Mesothelial cell of epicardium (in vitro differentiated cells): ENCODE results near the gene DFFA. TPM values are rescaled to one million over a fixed set of nuclear protein-coding genes. Genes with fewer than 3 reads are reported as not detected.
A peak's percentile ranks its signal among the peaks of the same experiment; 100 is the strongest.

Experiments used
- DNase-seq, 2 experiments: peaks; one replicate each; pipeline ENCODE4 v3.0.0; 2021; ENCODE audit warnings: low spot score in 2 of 2; ENCODE audit not compliant: unreplicated experiment in 2 of 2
- H3K27ac Mint-ChIP-seq: 2 replicates; pipeline ENCODE4 v1.8.0; 2021; ENCODE audit warnings: mixed read lengths
- H3K27me3 Mint-ChIP-seq: 2 replicates; pipeline ENCODE4 v1.8.0; 2021; ENCODE audit warnings: low read depth, mixed read lengths
- H3K36me3 Mint-ChIP-seq: 2 replicates; pipeline ENCODE4 v1.8.0; 2021; ENCODE audit warnings: mixed read lengths
- H3K4me1 Mint-ChIP-seq: 2 replicates; pipeline ENCODE4 v1.8.0; 2021; ENCODE audit warnings: mixed read lengths
- H3K4me3 Mint-ChIP-seq: 2 replicates; pipeline ENCODE4 v1.8.0; 2021; ENCODE audit warnings: mild to moderate bottlenecking, moderate library complexity, mixed read lengths
- H3K9me3 Mint-ChIP-seq: 2 replicates; pipeline ENCODE4 v1.8.0; 2021; ENCODE audit warnings: mixed read lengths
- CTCF ChIP-seq: fragments of 200-600 bp; sonication (generic); IDR thresholded peaks from one replicate; pipeline ENCODE4 v1.5.0; 2021; ENCODE audit warnings: antibody characterized with exemption; ENCODE audit not compliant: unreplicated experiment
- total RNA-seq: library from RNA; stranded (reverse); gene quantifications from 3 replicates; pipeline ENCODE4 v1.2.1, GENCODE V29; 2021

The DFFA gene
- total RNA-seq, 1 donor from 2014 or later: 51.4 TPM

GRCh38 chr1:10490286-10490970, 18.1 kb upstream of the DFFA start:
- Mint-ChIP-seq H3K27me3 (no peaks in the 10 kb centered on the region), H3K4me1 (peaks cover 21% of the 10 kb centered on the region), H3K36me3 (peaks cover 14% of the 10 kb centered on the region), H3K4me3 (no peak overlapping the region), H3K27ac (no peak overlapping the region), H3K9me3 (no peaks in the 10 kb centered on the region)
- TF ChIP-seq CTCF: no peak
- no peak for DNase-seq

GRCh38 chr1:10489291-10490055, 17.1 kb upstream of the DFFA start:
- H3K27me3 Mint-ChIP-seq: no peaks in the 10 kb centered on the region
- no peak for DNase-seq
- H3K36me3 Mint-ChIP-seq: peaks cover 20% of the 10 kb centered on the region
- H3K4me1 Mint-ChIP-seq: peaks cover 12% of the 10 kb centered on the region
- no peak for TF ChIP-seq CTCF
- peak overlapping the region; percentile 39 for H3K27ac Mint-ChIP-seq
- H3K4me3 Mint-ChIP-seq: no peak overlapping the region
- no peaks in the 10 kb centered on the region for H3K9me3 Mint-ChIP-seq

GRCh38 chr1:10484521-10484920, 12.2 kb upstream of the DFFA start:
- no peak overlapping the region for H3K27ac Mint-ChIP-seq
- peaks cover 21% of the 10 kb centered on the region for H3K36me3 Mint-ChIP-seq
- no peak overlapping the region for H3K4me3 Mint-ChIP-seq
- TF ChIP-seq CTCF: no peak
- peaks cover 4% of the 10 kb centered on the region for H3K4me1 Mint-ChIP-seq
- no peak for DNase-seq
- H3K9me3 Mint-ChIP-seq: no peaks in the 10 kb centered on the region
- H3K27me3 Mint-ChIP-seq: no peaks in the 10 kb centered on the region

GRCh38 chr1:10480614-10481013, 8.3 kb upstream of the DFFA start:
- TF ChIP-seq CTCF: no peak
- DNase-seq: no peak
- no peaks in the 10 kb centered on the region for H3K27me3 Mint-ChIP-seq
- H3K4me3 Mint-ChIP-seq: no peak overlapping the region
- H3K4me1 Mint-ChIP-seq: peaks cover 11% of the 10 kb centered on the region
- H3K9me3 Mint-ChIP-seq: no peaks in the 10 kb centered on the region
- H3K27ac Mint-ChIP-seq: no peak overlapping the region
- H3K36me3 Mint-ChIP-seq: peaks cover 10% of the 10 kb centered on the region

GRCh38 chr1:10479296-10479695, 7.0 kb upstream of the DFFA start:
- TF ChIP-seq CTCF: no peak
- no peak for DNase-seq
- Mint-ChIP-seq H3K4me1 (peaks cover 19% of the 10 kb centered on the region), H3K9me3 (no peaks in the 10 kb centered on the region), H3K36me3 (peaks cover 2% of the 10 kb centered on the region), H3K27ac (no peak overlapping the region), H3K4me3 (no peak overlapping the region), H3K27me3 (no peaks in the 10 kb centered on the region)
